ENCODE results near the gene ATXN1.
"Not testable (repeated sequence)": the region's sequence is repeated elsewhere in the genome, so short reads cannot be mapped to it uniquely, and the experiment has no call there.

- TF ChIP-seq CTCF, POLR2A (IDR thresholded peaks at IDR 0.05): not testable (repeated sequence)
Observed at GRCh38 chr6:16463246-16463645, 298.0 kb downstream of the ATXN1 start.

Measured in lower leg skin (tissue), 3 donors.